HG03095 (cell line): ENCODE data around the gene TMEM147.

Experiments used
- ATAC-seq: cut with Tn5 transposase; IDR thresholded peaks from one replicate; pipeline ENCODE4 v1.9.1; 2021; ENCODE audit warnings: moderate library complexity; ENCODE audit not compliant: unreplicated experiment

Gene TMEM147

DNA sequence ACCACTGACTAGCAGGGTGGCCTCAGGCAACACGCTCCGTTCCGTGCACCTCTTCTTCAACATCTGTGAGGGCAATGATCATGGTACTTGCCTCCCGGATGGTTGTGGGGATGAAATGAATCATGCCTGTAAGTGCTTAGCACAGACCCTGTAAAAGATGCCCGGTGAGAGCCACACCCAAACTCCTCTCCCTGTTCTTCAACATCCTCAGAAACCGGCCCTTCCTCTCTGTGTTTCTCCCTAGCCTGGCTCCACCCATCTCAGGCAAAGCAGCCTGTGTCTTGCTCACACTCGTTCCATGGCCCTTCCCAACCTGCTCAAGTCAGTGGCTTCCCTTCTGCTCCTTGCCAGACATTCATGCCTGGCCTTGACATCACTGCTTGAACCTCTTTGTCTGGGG lies 26.1 kb upstream of the TMEM147 start:
- ATAC-seq = no peak

DNA sequence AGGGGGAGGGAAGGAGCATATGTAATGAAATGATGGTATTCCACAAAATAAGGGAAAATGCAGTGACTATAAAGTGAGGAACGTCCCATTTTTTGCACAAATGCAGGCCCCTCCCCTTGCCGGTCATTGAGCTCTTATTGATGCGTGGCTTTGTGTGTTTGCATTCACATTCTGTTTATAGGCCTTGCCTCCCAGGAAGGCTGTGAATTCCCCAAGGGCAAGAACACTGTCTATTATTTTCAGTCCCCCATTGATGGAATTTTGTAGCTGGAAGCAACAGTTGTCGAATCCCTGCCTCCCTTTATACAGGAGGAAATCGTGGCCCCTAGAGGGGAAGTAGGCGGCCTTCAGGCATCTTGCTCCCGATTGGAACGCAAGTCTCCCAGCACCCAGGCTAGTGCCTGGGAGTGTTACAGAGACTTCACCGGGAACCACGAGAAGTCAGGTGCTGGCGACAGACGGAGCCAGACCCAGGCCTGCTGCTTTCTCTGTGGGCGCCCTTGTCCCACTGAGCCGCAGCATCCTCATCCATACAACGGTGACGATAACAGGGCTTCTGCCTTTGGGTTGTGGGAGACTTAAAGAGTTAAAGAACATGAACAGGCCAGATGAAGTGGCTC lies 24.2 kb upstream of the TMEM147 start:
- ATAC-seq = no peak

DNA sequence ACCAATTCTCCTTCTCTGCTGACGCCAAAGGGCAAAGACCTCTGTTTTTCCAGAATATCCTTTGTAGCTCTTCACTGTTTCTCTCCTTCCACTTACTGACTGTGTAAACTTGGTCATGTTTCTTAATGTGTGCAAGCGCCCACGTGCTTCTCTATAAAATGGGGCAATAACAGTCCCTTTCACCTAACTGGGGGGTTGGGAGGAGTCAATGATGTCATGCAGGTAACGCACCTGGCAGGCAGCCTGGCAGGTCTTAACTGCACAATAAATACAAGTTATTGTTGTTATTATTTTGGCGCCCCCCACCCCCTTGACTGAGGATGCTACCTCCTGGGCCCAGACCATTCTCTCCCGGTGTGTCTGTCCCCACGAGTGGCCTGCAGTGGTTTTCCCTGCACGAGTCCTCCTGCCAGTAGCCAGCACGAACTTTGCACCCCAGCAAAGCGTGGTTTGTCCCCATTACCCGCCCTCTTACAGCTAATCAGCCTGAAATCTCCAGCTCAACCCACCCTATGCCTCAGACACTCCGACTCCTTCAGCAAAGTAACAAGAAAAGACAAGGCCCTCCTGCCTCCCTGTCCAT lies 22.6 kb upstream of the TMEM147 start:
- ATAC-seq = no peak

DNA sequence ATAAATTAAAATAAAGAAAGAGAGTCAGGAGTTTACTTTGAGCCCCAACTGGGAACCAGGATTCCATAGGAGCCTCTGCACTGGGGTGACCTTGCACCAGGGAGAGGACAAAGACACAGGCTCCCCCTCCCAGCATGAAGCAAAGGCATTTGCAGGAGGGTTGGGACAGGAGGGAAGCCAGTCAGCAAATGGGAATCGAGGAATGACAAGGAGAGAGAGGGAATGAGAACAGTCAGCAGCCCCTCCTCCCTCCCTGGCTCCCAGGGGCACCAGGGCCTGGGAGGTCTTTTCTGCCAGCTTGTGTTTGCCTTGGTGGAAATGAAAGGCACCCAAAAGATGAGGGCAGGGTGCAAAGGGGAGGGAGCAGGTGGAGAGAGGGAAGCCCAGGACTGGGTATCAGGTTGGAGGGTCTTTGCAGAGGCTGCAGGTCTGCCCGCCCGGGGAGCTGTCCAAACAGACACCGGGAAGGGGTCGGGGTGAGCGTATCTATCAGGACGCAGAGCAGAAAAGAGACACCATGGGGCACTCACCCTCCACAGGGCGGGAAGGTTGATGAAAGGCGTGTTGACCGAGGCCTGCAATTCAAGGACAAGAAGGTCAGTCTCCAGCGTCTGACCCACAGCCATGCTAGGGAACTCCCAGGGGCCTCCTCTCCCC lies 21.1 kb upstream of the TMEM147 start:
- ATAC-seq = no peak

DNA sequence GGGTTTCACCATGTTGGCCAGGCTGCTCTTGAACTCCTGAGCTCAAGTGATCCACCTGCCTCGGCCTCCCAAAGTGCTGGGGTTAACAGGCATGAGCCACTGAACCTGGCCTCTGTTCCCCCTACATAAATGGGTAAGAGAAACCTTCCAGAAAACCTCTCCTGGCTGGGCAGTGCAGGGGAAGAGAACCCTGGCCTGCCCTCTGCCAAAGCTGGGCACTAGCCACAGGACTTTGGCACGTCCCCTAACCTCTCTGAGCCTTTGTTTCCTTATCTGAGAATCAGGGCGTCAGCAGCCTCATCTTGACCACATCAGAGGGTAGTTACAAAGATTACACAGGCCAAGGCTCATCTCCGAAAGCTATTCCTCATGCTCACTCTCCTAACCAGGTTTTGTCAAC lies 19.6 kb upstream of the TMEM147 start:
- no peak for ATAC-seq

DNA sequence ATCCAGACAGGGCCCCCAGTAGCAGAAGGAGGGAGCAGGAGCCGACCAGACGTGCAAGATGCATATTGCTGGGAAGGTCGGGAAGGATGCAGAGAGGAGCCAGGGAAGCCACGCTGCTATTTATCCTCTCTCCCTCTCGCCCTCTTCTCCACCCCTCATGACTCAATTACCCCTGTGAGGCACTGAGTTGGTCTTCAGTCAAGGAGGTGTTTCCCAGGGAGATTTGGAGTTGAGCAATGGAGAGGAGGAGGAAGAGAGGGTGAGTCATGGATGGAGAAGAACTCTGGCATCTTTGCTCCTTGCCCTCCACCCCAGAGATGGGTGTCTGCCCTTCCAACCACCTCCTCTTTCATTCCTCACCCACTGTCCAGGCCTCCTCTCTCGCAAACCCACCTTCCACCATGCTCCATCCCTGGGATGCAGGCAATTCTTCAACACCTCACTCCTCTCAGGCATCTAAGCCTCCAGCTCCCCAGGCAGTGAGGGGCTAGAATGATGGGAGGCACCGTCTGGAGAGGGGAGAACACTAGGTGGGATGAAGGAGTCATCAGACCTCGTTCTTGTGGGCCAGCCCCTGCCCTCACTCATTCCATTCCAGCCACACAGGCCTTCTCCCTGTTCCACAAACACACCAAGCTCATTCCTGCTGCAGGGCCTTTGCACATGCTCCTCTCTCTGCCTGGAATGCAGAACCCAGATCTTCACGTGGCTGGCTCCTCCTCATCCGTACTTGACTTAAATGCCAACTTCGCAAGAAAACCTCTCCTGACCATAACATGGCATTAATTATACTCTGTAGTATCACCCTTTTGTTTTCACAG lies 17.0 kb upstream of the TMEM147 start, which contains the start of gene SBSN:
TSS of gene SBSN (minus strand) at position 94 of the 821 bp plus-strand sequence. CDS start at position 64, 30 bp downstream.
- ATAC-seq = no peak

DNA sequence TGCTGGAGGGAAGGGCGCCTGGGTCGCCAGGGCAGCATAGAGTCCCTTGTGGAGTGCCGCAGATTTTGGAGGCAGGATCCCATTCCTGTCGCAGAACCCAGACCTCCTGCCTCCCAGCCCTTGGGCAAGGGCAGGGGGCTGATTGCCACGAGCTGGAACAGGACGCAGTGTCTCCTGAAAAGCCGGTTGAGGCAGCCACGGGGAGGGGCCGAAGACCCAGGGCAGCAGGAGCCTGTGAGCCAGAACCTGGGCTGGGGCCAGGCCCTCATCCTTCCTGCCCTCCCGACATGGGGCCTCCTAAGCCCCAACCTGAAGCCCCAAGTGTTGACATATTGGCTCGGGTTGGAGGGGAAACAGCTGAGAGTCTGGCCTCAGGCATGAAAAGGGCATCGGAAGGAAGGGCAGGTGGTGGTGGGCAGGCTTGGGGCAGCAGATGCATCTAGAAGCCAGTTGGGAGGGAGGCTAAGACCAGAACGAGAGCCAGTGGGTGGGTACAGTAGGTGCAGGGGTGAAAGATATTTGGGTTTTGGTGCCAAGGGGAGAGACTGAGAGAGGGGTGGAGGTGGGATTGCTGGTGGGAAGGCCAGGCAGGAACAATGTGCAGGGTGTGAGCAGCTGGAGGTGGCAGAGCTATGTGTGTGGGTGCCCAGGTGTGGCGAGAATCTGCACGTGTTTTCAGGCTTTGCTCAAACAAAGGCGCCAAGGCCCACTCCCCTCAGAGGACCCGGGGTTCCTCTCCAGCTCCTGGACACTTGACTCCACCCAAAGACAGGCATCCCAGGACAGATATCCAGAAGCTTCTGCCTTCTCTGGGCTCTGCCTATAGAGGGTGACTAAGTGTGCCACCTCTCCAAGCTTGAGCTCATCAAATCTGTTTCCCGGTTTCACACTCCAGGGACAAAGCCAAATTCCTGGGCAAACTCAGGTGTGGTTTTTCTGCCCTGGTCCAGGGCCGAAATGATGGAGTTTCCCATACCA lies 15.9 kb upstream of the TMEM147 start:
- ATAC-seq = no peak

DNA sequence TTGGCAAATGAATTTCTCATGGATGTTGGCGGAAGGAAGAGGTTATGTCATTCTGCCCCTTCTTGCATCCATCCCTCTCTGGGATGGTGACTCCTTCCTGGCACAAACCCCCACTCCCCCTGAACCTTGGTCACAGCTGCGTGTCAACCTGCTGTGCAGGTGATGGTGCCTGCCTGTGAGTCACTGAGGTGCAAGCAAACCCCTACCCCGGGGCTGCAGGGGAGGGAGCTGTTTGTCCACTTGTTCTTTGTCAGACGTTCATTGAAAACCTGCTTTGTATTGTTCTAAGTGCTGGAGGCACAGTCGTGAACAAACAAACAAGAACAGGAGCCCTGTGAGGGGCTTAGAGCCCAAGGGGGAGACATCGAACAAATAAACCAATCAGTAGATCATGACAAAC lies 14.1 kb upstream of the TMEM147 start:
- ATAC-seq = no peak

DNA sequence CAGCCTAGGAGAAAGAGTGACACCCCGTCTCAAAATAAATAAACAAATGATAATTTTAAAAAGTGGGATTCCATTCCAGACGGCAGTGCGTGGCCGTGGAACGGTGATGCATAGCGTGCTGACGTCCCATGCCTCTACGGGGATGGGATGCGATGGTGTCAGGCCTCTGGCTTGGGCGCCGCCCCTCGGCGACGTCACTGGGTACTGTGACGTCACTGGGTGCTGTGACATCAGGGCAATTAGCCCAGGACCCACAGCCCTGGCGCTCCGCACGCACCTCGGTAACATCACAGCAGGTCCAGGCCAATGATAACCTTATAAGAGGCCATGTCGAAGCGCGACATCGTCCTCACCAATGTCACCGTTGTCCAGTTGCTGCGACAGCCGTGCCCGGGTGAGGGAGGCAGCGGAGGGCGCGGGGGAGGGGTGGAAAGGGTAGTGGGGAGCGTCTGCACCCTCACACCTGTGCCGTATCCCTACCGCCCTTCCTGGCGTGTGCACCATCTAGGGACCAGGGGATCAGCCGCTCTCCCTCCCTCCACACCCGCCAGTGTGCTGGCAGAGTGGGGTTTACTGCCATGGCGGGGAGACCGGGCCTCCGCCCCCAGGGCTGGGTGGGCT lies 12.1 kb upstream of the TMEM147 start, which contains the start of gene GAPDHS:
TSS of gene GAPDHS (plus strand) at position 256 of the 621 bp plus-strand sequence. CDS start at position 328, 72 bp downstream.
- ATAC-seq = no peak

DNA sequence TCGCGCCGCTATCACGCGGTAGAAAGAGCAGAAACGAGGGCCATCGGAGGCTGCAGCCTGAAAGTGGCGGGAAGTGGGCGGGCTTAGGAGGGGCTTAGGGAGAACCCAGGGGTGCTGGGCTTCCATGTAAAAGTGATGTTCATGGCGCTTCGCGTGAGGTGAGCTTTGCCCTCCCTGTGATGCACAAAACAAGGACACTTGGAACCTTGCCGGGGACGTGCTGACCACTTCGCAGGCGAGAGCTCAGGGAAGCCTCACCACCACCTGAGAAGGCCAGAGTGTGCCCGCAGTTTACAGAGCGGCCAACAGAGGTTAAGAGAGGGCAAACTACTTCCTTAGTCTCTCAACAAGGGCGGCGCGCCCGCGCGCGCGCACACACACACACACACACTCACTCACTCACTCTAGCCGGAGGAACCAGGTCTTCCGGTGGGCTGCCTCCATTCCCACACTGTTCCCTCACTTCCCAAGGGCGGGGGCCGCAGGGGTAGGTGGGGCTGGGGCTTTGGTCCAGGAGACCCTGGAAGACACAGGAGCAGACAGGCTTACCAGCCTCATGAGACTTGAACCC lies 11.5 kb upstream of the TMEM147 start:
- no peak for ATAC-seq

DNA sequence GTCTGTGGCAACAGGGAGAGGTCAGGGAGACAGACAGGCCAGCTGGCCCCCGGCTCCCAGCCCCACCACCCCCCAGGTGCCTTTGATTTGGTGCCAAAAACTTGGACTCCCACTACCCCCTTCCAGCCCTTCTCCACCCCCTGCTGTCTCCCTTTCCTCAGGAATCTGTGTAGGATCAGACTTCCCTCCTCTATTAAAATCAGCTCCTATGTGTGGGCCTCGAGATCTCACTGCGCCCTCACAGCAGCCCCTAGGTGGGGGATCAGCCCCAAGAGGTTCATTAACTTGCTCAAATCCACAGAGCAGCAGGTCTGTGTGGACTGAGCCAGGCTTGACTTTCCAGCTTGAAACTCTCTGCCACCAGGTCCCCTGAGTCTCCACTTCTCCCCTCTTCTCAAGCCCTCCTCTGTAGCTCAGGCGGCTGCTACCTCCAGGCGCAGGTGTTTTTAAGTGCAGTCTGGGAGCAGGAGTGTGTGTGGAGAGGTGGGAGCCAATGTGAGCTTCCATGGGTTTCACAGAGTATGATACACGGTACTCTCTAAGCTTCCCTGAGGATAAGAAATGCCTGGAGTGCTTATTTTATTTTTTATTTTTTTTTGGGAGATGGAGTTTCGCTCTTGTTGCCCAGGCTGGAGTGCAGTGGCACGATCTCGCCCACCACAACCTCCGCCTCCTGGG lies 10.5 kb upstream of the TMEM147 start:
- no peak for ATAC-seq

DNA sequence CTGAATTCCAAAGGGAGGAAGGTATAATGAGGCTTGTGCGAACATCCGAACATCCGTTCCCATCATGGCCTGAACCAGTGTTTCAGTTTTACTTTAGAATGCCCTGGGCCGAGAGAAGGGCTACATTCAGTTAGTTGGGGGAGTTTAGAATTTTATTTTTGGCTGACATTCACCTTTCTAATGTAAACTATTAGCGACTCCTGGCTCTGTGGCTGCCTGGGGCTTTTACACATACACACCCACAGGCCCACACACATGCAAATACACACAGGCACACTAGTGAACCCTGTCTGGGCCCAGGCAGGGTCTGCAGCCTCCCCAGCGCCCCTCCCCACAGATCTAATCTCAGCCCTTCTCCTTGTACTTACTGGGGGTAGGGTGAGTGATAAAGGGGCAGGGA lies 6.1 kb upstream of the TMEM147 start:
- ATAC-seq = no peak

DNA sequence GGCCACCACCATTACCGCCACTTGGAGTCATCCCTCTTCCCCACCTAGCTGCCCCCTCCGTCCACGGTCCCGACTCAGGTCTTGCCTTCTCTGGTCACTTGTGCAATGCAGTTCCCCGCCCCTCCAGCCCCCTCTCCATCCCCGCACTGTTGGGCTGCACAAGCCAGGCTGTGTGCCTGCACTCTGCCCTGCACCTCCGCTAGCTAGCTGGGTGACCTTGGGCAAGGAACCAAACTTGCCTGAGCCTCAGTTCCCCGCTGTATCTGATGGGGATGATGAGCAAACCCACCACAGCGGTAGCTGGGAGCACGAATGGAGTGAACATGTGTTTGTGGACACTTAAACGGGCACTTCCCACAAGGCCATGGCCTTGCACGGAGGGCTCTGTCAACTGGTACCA lies 5.6 kb upstream of the TMEM147 start:
- ATAC-seq = no peak

DNA sequence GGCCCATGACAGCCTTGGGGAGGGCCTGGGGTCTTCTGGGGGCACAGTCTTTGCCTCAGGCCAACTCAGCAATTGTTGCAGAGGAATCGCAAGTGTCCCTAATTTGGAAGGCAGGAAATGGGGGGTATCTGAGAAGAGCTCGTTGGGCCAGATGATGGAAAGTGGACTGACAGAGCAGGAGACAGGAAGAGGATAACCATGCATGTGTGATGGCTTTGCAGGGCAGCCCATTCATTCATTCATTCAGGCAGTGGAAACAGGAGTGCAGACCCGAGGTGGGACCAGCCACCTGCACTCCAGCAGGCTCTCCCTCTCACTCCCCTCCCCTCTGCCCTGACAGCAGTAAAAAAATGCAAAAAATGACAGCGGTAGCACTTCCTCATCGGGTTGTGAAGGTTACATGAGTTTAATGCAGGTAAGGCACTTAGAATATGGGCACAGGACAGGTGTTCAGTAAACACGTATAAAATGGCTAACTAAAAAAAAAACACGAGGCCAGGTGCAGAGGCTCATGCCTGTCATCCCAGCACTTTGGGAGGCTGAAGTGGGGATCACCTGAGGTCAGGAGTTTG lies 5.0 kb upstream of the TMEM147 start:
- no peak for ATAC-seq

DNA sequence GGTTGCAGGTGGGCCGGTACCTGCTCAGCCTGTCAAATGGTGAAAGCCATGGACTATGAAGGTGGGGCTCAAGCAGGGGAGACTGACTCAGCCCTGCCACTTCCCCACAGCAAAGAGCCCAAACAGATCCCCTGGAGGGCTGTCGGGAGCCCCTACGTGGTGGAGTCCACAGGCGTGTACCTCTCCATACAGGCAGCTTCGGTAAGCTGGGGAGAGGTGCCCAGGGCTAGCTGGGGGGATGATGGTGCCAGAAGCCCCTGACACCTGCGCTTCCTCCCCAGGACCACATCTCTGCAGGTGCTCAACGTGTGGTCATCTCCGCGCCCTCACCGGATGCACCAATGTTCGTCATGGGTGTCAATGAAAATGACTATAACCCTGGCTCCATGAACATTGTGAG lies 3.2 kb upstream of the TMEM147 start:
- no peak for ATAC-seq

DNA sequence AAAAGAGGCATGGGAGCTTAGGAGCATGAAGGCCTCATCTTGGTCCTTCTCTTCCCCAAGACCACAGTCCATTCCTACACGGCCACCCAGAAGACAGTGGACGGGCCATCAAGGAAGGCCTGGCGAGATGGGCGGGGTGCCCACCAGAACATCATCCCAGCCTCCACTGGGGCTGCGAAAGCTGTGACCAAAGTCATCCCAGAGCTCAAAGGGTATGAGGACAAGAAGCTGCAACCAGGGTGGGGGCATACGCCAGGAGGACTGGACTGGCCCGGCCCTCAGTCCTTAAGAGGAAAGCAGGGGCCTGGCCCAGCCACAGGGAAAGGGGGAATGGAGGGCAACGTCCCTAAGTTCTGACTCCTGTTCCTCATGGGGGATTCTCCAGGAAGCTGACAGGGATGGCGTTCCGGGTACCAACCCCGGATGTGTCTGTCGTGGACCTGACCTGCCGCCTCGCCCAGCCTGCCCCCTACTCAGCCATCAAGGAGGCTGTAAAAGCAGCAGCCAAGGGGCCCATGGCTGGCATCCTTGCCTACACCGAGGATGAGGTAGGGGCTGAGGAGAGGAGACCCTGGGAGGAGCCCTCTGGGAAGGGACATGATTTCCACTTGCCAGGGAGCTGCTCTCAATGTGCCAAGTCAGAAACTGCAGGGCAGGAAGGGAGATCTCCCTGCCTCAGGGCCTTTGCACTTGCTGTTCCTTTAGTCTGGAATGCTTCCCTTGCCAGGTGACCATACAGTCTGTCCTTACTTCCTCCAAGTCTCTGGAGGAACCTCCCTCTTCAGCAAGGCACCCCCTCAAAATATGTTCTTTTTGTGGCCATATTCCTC lies 1.9 kb upstream of the TMEM147 start:
- no peak for ATAC-seq

DNA sequence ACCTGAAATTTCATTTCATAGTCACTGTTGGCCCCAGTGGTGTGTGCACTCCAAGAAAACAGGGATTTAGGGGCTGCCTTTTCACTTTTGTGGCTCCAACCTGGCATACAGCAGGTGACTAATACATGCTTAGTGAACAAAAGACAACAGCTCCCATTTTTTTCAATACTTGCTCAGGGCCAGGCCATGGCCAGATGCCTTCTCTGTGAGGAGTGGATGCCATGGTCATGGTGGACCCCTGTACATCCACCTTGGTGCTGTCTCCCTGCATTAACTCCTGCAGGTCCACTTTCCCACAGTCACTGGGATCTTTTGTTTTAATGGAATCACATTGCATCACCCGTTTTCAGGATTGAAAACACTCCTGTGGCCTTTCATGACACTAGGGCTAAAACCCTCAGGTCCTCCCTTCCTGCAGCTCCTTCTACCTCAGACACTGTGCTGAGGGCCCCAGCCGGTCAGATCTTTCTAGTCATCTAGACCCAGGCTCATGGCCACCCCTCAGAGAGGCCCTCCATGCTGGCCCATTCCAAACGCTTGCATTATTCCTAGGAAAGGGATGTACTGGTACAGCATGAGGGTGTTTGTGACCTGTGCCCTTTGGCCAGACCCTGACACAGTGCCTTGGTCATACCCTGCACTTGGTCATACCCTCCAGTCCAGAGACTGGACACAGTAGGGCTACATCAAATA lies 1.2 kb upstream of the TMEM147 start:
- ATAC-seq = no peak
